ENCODE data around the gene TCEAL5. TPM values are rescaled to one million over a fixed set of nuclear protein-coding genes. Genes with fewer than 3 reads are reported as not detected.

Gene TCEAL5
- total RNA-seq, 1 experiment from 2014 or later: not detected

DNA sequence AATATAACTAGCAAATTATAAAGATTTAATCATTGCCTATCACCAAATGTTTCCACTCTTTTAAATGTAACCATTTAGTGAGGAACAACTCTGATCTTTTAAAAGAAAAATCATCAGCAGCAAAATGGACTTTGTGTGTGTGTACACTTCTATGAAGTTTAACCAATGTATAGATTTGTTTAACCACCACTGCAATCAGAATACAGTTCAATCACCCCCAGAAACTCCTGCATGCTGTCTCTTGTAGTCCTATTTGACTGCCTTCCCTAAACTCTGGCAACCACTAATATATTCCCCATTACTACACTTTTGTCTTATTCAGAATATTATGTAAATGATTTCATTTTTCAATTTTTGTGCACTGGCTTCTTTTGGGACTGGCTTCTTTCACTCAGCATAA is 19.9 kb downstream of the TCEAL5 start:
- intact Hi-C loops (cut with micrococcal nuclease): loop anchor here (5.0 kb wide), 1 partner anchor 206 kb away; no protein-coding TSS in a partner anchor
- H3K27me3 Mint-ChIP-seq (ENCODE audit: insufficient read depth, unreplicated experiment): peaks cover 85% of the 10 kb centered on the region
- no peak overlapping the region for H3K27ac Mint-ChIP-seq (ENCODE audit: low read depth, unreplicated experiment)
- CTCF ChIA-PET: no interaction called here
- H3K4me3 Mint-ChIP-seq (ENCODE audit: unreplicated experiment): no peak overlapping the region
- TF ChIP-seq, protein P1, sequence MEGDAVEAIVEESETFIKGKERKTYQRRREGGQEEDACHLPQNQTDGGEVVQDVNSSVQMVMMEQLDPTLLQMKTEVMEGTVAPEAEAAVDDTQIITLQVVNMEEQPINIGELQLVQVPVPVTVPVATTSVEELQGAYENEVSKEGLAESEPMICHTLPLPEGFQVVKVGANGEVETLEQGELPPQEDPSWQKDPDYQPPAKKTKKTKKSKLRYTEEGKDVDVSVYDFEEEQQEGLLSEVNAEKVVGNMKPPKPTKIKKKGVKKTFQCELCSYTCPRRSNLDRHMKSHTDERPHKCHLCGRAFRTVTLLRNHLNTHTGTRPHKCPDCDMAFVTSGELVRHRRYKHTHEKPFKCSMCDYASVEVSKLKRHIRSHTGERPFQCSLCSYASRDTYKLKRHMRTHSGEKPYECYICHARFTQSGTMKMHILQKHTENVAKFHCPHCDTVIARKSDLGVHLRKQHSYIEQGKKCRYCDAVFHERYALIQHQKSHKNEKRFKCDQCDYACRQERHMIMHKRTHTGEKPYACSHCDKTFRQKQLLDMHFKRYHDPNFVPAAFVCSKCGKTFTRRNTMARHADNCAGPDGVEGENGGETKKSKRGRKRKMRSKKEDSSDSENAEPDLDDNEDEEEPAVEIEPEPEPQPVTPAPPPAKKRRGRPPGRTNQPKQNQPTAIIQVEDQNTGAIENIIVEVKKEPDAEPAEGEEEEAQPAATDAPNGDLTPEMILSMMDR (IDR thresholded peaks at IDR 0.05; ENCODE audit: unreplicated experiment): no peak
- no peak for DNase-seq (ENCODE audit: unreplicated experiment)
- no TSS peak for BruUV-seq (replicated peaks)
- H3K36me3 Mint-ChIP-seq (ENCODE audit: insufficient read depth, unreplicated experiment): peaks cover 16% of the 10 kb centered on the region
- POLR2A ChIA-PET: no interaction called here
- H3K9me3 Mint-ChIP-seq (ENCODE audit: unreplicated experiment): no peaks in the 10 kb centered on the region
- peaks cover 7% of the 10 kb centered on the region for H3K4me1 Mint-ChIP-seq (ENCODE audit: insufficient read depth, unreplicated experiment)

DNA sequence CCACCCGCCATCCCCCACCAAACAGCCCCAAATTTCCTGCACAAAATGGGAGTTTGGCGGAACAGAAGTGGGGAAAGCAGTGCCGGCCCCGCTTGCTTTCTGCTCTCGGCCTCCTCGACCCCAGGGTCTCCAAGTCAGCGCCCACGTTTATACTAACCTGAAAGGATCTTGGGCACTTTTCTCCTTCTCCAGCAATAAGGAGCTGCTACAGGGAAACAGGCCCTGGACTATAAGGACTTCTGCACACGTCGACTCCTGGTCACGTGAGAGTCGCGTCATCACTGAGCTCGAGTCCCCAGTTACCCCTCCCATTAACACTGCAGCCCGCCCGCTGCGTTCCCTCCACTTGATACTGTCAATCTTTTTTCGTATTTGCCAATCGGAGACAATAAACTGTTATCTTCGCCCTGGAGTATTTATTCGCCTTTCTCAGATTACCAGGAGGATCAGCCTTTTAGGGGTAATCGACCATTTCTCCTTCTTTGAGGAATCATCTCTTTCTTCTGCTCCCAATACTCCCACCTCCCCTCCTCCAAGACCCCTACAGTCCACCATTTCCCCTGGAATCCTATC is 21.5 kb downstream of the TCEAL5 start, which contains the start of gene TCEAL8:
Gene TCEAL8 (minus strand): TSS at position 235 of the 573 bp plus-strand sequence. CDS start 1,176 bp downstream, outside the sequence.
- H3K27ac Mint-ChIP-seq (ENCODE audit: low read depth, unreplicated experiment): peak within 1 kb of the TSS; percentile 66
- peak within 1 kb of the TSS; percentile 92 for H3K4me3 Mint-ChIP-seq (ENCODE audit: unreplicated experiment)
- no peaks in the 10 kb centered on the region for H3K9me3 Mint-ChIP-seq (ENCODE audit: unreplicated experiment)
- CTCF ChIA-PET: interaction anchor here (0.7 kb wide), 1 partner anchor 176 kb away, joined by 3 read pairs; no protein-coding TSS in a partner anchor
- peaks cover 16% of the 10 kb centered on the region for H3K36me3 Mint-ChIP-seq (ENCODE audit: insufficient read depth, unreplicated experiment)
- H3K27me3 Mint-ChIP-seq (ENCODE audit: insufficient read depth, unreplicated experiment): peaks cover 72% of the 10 kb centered on the region
- no TSS peak for BruUV-seq (replicated peaks)
- peak; percentile 70 for DNase-seq (ENCODE audit: unreplicated experiment)
- POLR2A ChIA-PET: interaction anchor here (0.5 to 1.9 kb wide), 5 partner anchors 19 to 209 kb away, joined by 3 to 5 read pairs (median 3); no protein-coding TSS in a partner anchor
- peaks cover 7% of the 10 kb centered on the region for H3K4me1 Mint-ChIP-seq (ENCODE audit: insufficient read depth, unreplicated experiment)
- TF ChIP-seq, protein P1 (IDR thresholded peaks at IDR 0.05; ENCODE audit: unreplicated experiment): no peak
- intact Hi-C loops (cut with micrococcal nuclease): loop anchor here (5.0 kb wide), 1 partner anchor 207 kb away; no protein-coding TSS in a partner anchor

DNA sequence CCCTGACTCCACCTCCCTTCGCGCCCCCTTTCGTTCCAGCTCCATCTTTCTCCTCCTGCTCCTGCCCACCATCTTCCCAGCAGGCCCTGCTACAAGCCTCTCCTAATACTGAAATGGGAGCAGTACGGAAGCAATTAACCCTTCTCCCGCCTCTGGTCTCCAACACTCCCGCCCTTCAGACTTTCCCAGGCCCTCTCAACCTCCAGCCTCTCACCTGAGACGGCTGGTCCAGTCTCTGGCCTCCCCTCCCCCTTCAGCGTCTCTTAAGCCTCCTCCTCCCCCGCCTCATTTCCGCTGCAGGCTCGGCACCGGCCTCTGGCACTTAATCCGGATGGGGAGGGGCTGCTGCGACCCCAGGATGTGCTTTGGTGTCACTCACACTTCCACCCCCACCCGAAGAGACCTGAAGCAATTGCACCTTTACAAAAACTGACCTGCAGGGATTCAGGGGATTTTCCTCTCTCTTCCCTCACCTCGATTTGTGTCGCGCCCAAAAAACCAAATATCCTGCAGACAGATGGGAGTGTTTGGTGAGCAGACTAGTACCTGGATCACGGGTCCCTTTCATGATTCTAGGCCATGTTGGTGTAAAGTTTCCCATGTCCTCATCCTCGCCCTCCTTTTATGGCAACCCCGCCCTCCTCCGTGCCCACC is 22.3 kb downstream of the TCEAL5 start:
- Mint-ChIP-seq H3K27me3 (ENCODE audit: insufficient read depth, unreplicated experiment) (peaks cover 70% of the 10 kb centered on the region), H3K9me3 (ENCODE audit: unreplicated experiment) (no peaks in the 10 kb centered on the region), H3K4me1 (ENCODE audit: insufficient read depth, unreplicated experiment) (peaks cover 7% of the 10 kb centered on the region), H3K36me3 (ENCODE audit: insufficient read depth, unreplicated experiment) (peaks cover 16% of the 10 kb centered on the region), H3K4me3 (ENCODE audit: unreplicated experiment) (peak overlapping the region; percentile 92), H3K27ac (ENCODE audit: low read depth, unreplicated experiment) (peak overlapping the region; percentile 66)
- intact Hi-C loops (cut with micrococcal nuclease): no loop called here
- DNase-seq (ENCODE audit: unreplicated experiment): peak; percentile 35
- TF ChIP-seq, protein P1 (IDR thresholded peaks at IDR 0.05; ENCODE audit: unreplicated experiment): no peak
- no TSS peak for BruUV-seq (replicated peaks)
- POLR2A ChIA-PET: interaction anchor here (0.5 to 1.9 kb wide), 5 partner anchors 13 to 210 kb away, joined by 3 to 5 read pairs (median 3); no protein-coding TSS in a partner anchor
- CTCF ChIA-PET: interaction anchor here (0.6 to 0.7 kb wide), 3 partner anchors 13 to 277 kb away, joined by 3 read pairs; no protein-coding TSS in a partner anchor

DNA sequence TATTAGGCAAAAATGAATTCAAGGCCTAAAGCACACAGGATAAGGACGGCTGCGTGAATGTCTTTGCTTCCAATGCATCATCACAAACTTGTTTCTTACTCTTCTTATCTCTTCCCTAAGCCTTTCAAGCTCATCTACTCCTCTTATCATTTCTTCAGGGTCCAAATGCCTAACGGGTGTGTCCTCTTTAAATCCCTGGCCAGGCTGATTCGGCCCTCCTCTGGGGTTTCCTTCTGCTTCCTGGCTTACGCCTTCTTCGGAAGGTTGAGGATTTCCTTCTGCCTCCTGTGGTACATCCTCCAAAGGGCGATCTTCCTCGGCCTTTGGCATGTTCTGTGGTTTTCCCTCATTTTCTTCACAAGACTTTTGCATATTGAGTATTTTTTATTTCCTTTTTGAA is 22.9 kb downstream of the TCEAL5 start:
- intact Hi-C loops (cut with micrococcal nuclease): no loop called here
- Mint-ChIP-seq H3K4me1 (ENCODE audit: insufficient read depth, unreplicated experiment) (peaks cover 7% of the 10 kb centered on the region), H3K27me3 (ENCODE audit: insufficient read depth, unreplicated experiment) (peaks cover 63% of the 10 kb centered on the region), H3K9me3 (ENCODE audit: unreplicated experiment) (no peaks in the 10 kb centered on the region), H3K4me3 (ENCODE audit: unreplicated experiment) (peak overlapping the region; percentile 92), H3K27ac (ENCODE audit: low read depth, unreplicated experiment) (peak overlapping the region; percentile 66), H3K36me3 (ENCODE audit: insufficient read depth, unreplicated experiment) (peaks cover 16% of the 10 kb centered on the region)
- TF ChIP-seq, protein P1 (IDR thresholded peaks at IDR 0.05; ENCODE audit: unreplicated experiment): no peak
- CTCF ChIA-PET: interaction anchor here (0.7 to 1.0 kb wide), 3 partner anchors 9 to 42 kb away, joined by 3 read pairs; no protein-coding TSS in a partner anchor
- no peak for DNase-seq (ENCODE audit: unreplicated experiment)
- POLR2A ChIA-PET: interaction anchor here (1.0 to 1.9 kb wide), 4 partner anchors 14 to 211 kb away, joined by 3 to 5 read pairs (median 3); no protein-coding TSS in a partner anchor
- BruUV-seq (replicated peaks): no TSS peak

Measured in MCF 10A (cell line).